ENCODE measurements around the gene STAC3.

STAC3 gene

GRCh38 chr12:57237932-57238853 is 12.8 kb downstream of the STAC3 start:
- peak overlapping the region; percentile 54 for H3K4me3 ChIP-seq (ENCODE audit: low read length)
- no peak for TF ChIP-seq CTCF (conservative IDR thresholded peaks at IDR 0.05; ENCODE audit: low read length)

GRCh38 chr12:57237596-57237931 is 13.4 kb downstream of the STAC3 start:
- TF ChIP-seq CTCF (conservative IDR thresholded peaks at IDR 0.05; ENCODE audit: low read length) = no peak
- H3K4me3 ChIP-seq (ENCODE audit: low read length) = no peak overlapping the region
- DNase-seq (ENCODE audit: low read depth) = no peak

More at GRCh38 chr12:57237932-57238853, 12.8 kb downstream of the STAC3 start:
- DNase-seq (ENCODE audit: low read depth) = no peak

GRCh38 chr12:57236925-57237595 is 13.9 kb downstream of the STAC3 start:
- TF ChIP-seq CTCF (conservative IDR thresholded peaks at IDR 0.05; ENCODE audit: low read length) = no peak
- H3K4me3 ChIP-seq (ENCODE audit: low read length) = peak overlapping the region; percentile 20
- DNase-seq (ENCODE audit: low read depth) = peak; percentile 47

GRCh38 chr12:57236201-57236924 is 14.6 kb downstream of the STAC3 start:
- H3K4me3 ChIP-seq (ENCODE audit: low read length) = peak overlapping the region; percentile 20
- no peak for TF ChIP-seq CTCF (conservative IDR thresholded peaks at IDR 0.05; ENCODE audit: low read length)
- DNase-seq (ENCODE audit: low read depth) = no peak

GRCh38 chr12:57235728-57236131 is 15.3 kb downstream of the STAC3 start:
- DNase-seq (ENCODE audit: low read depth) = no peak
- TF ChIP-seq CTCF (conservative IDR thresholded peaks at IDR 0.05; ENCODE audit: low read length) = no peak

GRCh38 chr12:57235017-57235727 is 15.8 kb downstream of the STAC3 start:
- H3K4me3 ChIP-seq (ENCODE audit: low read length) = no peak overlapping the region
- DNase-seq (ENCODE audit: low read depth) = no peak
- no peak for TF ChIP-seq CTCF (conservative IDR thresholded peaks at IDR 0.05; ENCODE audit: low read length)

More at GRCh38 chr12:57235728-57236131, 15.3 kb downstream of the STAC3 start:
- no peak overlapping the region for H3K4me3 ChIP-seq (ENCODE audit: low read length)

All from AG10803 (cell line).